HG03432 (cell line): Measurements from ENCODE around the gene SUSD2.
"Not testable (repeated sequence)": the region's sequence is repeated elsewhere in the genome, so short reads cannot be mapped to it uniquely, and the experiment has no call there.

Experiments used
- ATAC-seq: cut with Tn5 transposase; IDR thresholded peaks from one replicate; pipeline ENCODE4 v1.9.1; 2021; ENCODE audit warnings: mild to moderate bottlenecking, moderate library complexity; ENCODE audit not compliant: unreplicated experiment

Gene SUSD2

GRCh38 chr22:24171822-24172221 lies 9.5 kb upstream of the SUSD2 start:
- ATAC-seq, result no peak

GRCh38 chr22:24175160-24175808 lies 6.0 kb upstream of the SUSD2 start:
- ATAC-seq, result no peak

- ATAC-seq, result no peak
These were observed 5.2 kb upstream of the SUSD2 start for GRCh38 chr22:24176040-24176439.

- ATAC-seq, result no peak
These were observed 4.7 kb upstream of the SUSD2 start for GRCh38 chr22:24176630-24177029.

GRCh38 chr22:24177045-24177444 lies 4.2 kb upstream of the SUSD2 start:
- ATAC-seq, result no peak

- ATAC-seq, result no peak
These were observed 3.8 kb upstream of the SUSD2 start for GRCh38 chr22:24177456-24177855.

- ATAC-seq, result no peak
These were observed 3.3 kb upstream of the SUSD2 start for GRCh38 chr22:24178021-24178431.

GRCh38 chr22:24178502-24179440 lies 2.5 kb upstream of the SUSD2 start:
- ATAC-seq, result no peak

GRCh38 chr22:24179478-24180210 lies 1.6 kb upstream of the SUSD2 start:
- no peak for ATAC-seq

GRCh38 chr22:24180316-24181087 lies 785 bp upstream of the SUSD2 start:
- ATAC-seq, result no peak

GRCh38 chr22:24181996-24182899 lies 961 bp downstream of the SUSD2 start:
- no peak for ATAC-seq

GRCh38 chr22:24182900-24183246 lies 1.6 kb downstream of the SUSD2 start:
- not testable (repeated sequence) for ATAC-seq

GRCh38 chr22:24183321-24184031 lies 2.2 kb downstream of the SUSD2 start:
- peak; percentile 52 for ATAC-seq

GRCh38 chr22:24184057-24184798 lies 2.9 kb downstream of the SUSD2 start:
- no peak for ATAC-seq

GRCh38 chr22:24185001-24185500 lies 3.8 kb downstream of the SUSD2 start:
- no peak for ATAC-seq

GRCh38 chr22:24185501-24186351 lies 4.4 kb downstream of the SUSD2 start:
- no peak for ATAC-seq

- ATAC-seq, result no peak
These were observed 5.1 kb downstream of the SUSD2 start for GRCh38 chr22:24186352-24186740.
